SK-N-SH treated with all-trans-retinoic acid at 6 μM for 48 hours (cell line): ENCODE results near the gene FRMD4A.

Experiments
- ATAC-seq: fragments of 200-7000 bp; cut with Tn5 transposase; 3 replicates; pipeline ENCODE4 v1.9.1; 2020; ENCODE audit warnings: mild to moderate bottlenecking, moderate library complexity
- ARNTL ChIP-seq: fragments of 450-650 bp; formaldehyde crosslinking; IDR thresholded peaks from 2 replicates; pipeline ENCODE4 v1.5.0; 2020; ENCODE audit warnings: low read depth, mild to moderate bottlenecking, moderate library complexity, borderline replicate concordance
- BACH2 ChIP-seq: fragments of 250-450 bp; sonication (Bioruptor Pico); IDR thresholded peaks from 2 replicates; pipeline ENCODE4 v1.9.0; 2021; ENCODE audit warnings: mild to moderate bottlenecking, borderline replicate concordance
- CREB5 ChIP-seq: fragments of 250-450 bp; sonication (Bioruptor Pico); IDR thresholded peaks from 2 replicates; pipeline ENCODE4 v1.5.1; 2020; ENCODE audit warnings: low read depth, mild to moderate bottlenecking, moderate library complexity
- CSDC2 ChIP-seq: fragments of 250-450 bp; sonication (Bioruptor Pico); IDR thresholded peaks from 2 replicates; pipeline ENCODE4 v1.5.0; 2020; ENCODE audit warnings: mild to moderate bottlenecking, moderate library complexity
- ESRRG ChIP-seq: fragments of 250-450 bp; sonication (Bioruptor Pico); IDR thresholded peaks from 2 replicates; pipeline ENCODE4 v1.6.1; 2021; ENCODE audit warnings: mild to moderate bottlenecking
- GLIS3 ChIP-seq: fragments of 250-450 bp; sonication (Bioruptor Pico); IDR thresholded peaks from 2 replicates; pipeline ENCODE4 v1.5.0; 2020; ENCODE audit warnings: mild to moderate bottlenecking, moderate library complexity
- ISL1 ChIP-seq: fragments of 250-450 bp; sonication (Bioruptor Pico); IDR thresholded peaks from 2 replicates; pipeline ENCODE4 v2.1.2; 2022; ENCODE audit warnings: mild to moderate bottlenecking, moderate library complexity
- OSR1 ChIP-seq: fragments of 250-450 bp; sonication (Bioruptor Pico); IDR thresholded peaks from 2 replicates; pipeline ENCODE4 v1.8.0; 2022; ENCODE audit warnings: moderate library complexity, mild to moderate bottlenecking, inconsistent platforms
- POU6F1 ChIP-seq: fragments of 250-450 bp; sonication (Bioruptor Pico); IDR thresholded peaks from 2 replicates; pipeline ENCODE4 v1.8.0; 2021; ENCODE audit warnings: low read depth, mild to moderate bottlenecking, moderate library complexity, borderline replicate concordance
- PPARA ChIP-seq: fragments of 250-450 bp; sonication (Bioruptor Pico); IDR thresholded peaks from 2 replicates; pipeline ENCODE4 v1.5.0; 2020; ENCODE audit warnings: mild to moderate bottlenecking, borderline replicate concordance
- SNAI2 ChIP-seq: fragments of 250-450 bp; sonication (Bioruptor Pico); IDR thresholded peaks from 2 replicates; pipeline ENCODE4 v1.5.0; 2020; ENCODE audit warnings: mild to moderate bottlenecking, moderate library complexity
- TOX ChIP-seq: fragments of 250-450 bp; sonication (Bioruptor Pico); IDR thresholded peaks from 2 replicates; pipeline ENCODE4 v1.8.0; 2021; ENCODE audit warnings: mild to moderate bottlenecking, moderate library complexity, borderline replicate concordance
- TSHZ2 ChIP-seq: fragments of 250-450 bp; sonication (Bioruptor Pico); IDR thresholded peaks from 2 replicates; pipeline ENCODE4 v1.5.0; 2020; ENCODE audit warnings: mild to moderate bottlenecking, moderate library complexity
- ZC3H10 ChIP-seq: fragments of 250-450 bp; sonication (Bioruptor Pico); IDR thresholded peaks from 2 replicates; pipeline ENCODE4 v1.5.1; 2021; ENCODE audit warnings: mild to moderate bottlenecking, moderate library complexity
- ZFP3 ChIP-seq: fragments of 250-450 bp; sonication (Bioruptor Pico); IDR thresholded peaks from 2 replicates; pipeline ENCODE4 v1.5.0; 2020; ENCODE audit warnings: mild to moderate bottlenecking, moderate library complexity
- ZFP30 ChIP-seq: fragments of 450-650 bp; formaldehyde crosslinking; IDR thresholded peaks from 2 replicates; pipeline ENCODE4 v1.5.0; 2022; ENCODE audit warnings: mild to moderate bottlenecking, moderate library complexity
- ZNF565 ChIP-seq: fragments of 450-650 bp; formaldehyde crosslinking; conservative IDR thresholded peaks from 2 replicates; pipeline ENCODE4 v1.5.0; 2020; ENCODE audit warnings: low read depth, mild to moderate bottlenecking, moderate library complexity
- ZNF70 ChIP-seq: fragments of 450-650 bp; formaldehyde crosslinking; IDR thresholded peaks from 2 replicates; pipeline ENCODE4 v1.5.0; 2020; ENCODE audit warnings: mild to moderate bottlenecking, moderate library complexity
- ZNF8 ChIP-seq: fragments of 450-650 bp; formaldehyde crosslinking; IDR thresholded peaks from 2 replicates; pipeline ENCODE4 v1.5.0; 2020; ENCODE audit warnings: mild to moderate bottlenecking, moderate library complexity
- TF ChIP-seq, protein P1 (sequence below): fragments of 250-450 bp; sonication (Bioruptor Pico); IDR thresholded peaks from 2 replicates; pipeline ENCODE4 v1.8.0; 2020; ENCODE audit warnings: mild to moderate bottlenecking, moderate library complexity, borderline replicate concordance

Gene FRMD4A

DNA sequence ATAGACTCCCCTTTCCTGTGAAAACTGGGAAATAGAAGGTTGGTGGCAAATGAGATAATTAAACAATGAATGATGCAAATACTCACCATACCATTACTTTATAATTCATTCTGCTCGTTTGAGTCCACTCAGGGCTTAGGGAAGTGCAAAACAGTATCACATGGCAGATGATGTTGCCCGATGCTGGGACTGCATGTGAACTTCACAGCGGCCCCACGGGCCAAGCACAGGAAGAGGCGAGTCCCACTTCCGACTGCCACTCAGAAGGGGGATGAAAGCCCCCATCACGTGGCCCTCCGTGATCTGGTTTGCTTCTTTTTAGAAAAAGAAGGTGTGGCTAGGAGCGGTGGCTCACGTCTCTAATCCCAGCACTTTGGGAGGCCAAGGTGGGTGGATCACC lies 672.5 kb downstream of the FRMD4A start (continued):
- TF ChIP-seq, protein P1, sequence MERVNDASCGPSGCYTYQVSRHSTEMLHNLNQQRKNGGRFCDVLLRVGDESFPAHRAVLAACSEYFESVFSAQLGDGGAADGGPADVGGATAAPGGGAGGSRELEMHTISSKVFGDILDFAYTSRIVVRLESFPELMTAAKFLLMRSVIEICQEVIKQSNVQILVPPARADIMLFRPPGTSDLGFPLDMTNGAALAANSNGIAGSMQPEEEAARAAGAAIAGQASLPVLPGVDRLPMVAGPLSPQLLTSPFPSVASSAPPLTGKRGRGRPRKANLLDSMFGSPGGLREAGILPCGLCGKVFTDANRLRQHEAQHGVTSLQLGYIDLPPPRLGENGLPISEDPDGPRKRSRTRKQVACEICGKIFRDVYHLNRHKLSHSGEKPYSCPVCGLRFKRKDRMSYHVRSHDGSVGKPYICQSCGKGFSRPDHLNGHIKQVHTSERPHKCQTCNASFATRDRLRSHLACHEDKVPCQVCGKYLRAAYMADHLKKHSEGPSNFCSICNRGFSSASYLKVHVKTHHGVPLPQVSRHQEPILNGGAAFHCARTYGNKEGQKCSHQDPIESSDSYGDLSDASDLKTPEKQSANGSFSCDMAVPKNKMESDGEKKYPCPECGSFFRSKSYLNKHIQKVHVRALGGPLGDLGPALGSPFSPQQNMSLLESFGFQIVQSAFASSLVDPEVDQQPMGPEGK (CRISPR knock-in tag) = no peak
- no peak for TF ChIP-seq ZNF8 (CRISPR knock-in tag)
- TF ChIP-seq SNAI2 = no peak
- TF ChIP-seq ZFP3 (CRISPR knock-in tag) = no peak
- TF ChIP-seq GLIS3 (CRISPR knock-in tag) = no peak
- TF ChIP-seq PPARA (CRISPR knock-in tag) = no peak

- no peak for ATAC-seq
- TF ChIP-seq ZC3H10 (no peak), TOX (no peak), CREB5 (CRISPR knock-in tag) (no peak), ZNF565 (CRISPR knock-in tag) (no peak), CSDC2 (CRISPR knock-in tag) (no peak), ISL1 (CRISPR knock-in tag) (no peak), PPARA (CRISPR knock-in tag) (no peak), ESRRG (CRISPR knock-in tag) (no peak), TSHZ2 (CRISPR knock-in tag) (no peak)
- TF ChIP-seq, protein P1 (CRISPR knock-in tag) = no peak
These were observed 673.5 kb downstream of the FRMD4A start for GRCh38 chr10:13657101-13657680.

DNA sequence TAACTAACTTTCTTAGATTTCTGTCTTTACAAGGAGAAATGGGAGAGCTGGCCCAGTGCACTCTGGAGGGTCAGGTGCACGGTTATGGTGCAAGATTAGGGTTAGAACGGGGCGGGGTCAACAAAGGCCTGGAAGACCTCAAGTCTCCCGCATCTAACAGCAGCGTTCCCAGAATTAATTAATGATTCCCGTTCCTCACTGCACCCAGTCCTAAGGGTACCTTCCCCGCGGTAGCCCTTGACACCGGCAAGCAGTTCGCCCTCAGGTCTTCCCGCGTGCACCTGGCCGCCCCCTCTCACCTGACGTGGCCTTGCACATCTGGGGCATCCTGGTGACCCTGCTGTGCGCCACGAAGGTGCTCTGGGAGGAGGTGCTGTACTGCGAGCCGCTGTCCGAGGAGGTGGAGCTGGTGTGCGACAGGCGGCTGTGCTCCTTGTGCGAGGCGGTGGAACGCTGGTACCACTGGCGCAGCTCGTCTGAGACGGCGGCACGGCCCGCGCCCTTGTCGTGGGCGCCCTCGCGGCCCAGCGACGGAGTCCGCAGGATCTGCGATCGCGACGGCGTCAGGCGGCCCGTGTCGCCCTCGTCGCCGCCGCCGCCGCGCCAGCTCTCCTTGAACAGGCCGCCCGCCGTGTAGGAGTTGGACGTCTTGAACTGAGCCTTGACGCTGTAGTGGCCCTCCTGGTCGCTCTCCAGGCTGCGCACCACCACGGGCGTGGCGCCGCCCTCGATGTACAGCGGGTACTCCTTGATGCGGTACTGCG lies 674.2 kb downstream of the FRMD4A start:
- no peak for TF ChIP-seq ARNTL (CRISPR knock-in tag)
- TF ChIP-seq OSR1 (CRISPR knock-in tag) = no peak
- TF ChIP-seq SNAI2 = no peak
- TF ChIP-seq CREB5 (CRISPR knock-in tag) = no peak
- no peak for TF ChIP-seq CSDC2 (CRISPR knock-in tag)
- no peak for TF ChIP-seq ZFP30 (CRISPR knock-in tag)
- TF ChIP-seq BACH2 (CRISPR knock-in tag) = no peak
- TF ChIP-seq, protein P1 (CRISPR knock-in tag) = no peak
- no peak for TF ChIP-seq ZNF565 (CRISPR knock-in tag)
- TF ChIP-seq ZC3H10 = no peak
- no peak for TF ChIP-seq GLIS3 (CRISPR knock-in tag)
- no peak for TF ChIP-seq ZNF70 (CRISPR knock-in tag)
- no peak for TF ChIP-seq ZNF8 (CRISPR knock-in tag)
- TF ChIP-seq ZFP3 (CRISPR knock-in tag) = no peak
- no peak for TF ChIP-seq POU6F1 (CRISPR knock-in tag)
- TF ChIP-seq ISL1 (CRISPR knock-in tag) = no peak
- no peak for TF ChIP-seq TOX
- TF ChIP-seq PPARA (CRISPR knock-in tag) = no peak
- no peak for TF ChIP-seq ESRRG (CRISPR knock-in tag)
- ATAC-seq = no peak
